ENCODE results near the gene CFAP77.
A peak's percentile ranks its signal among the peaks of the same experiment; 100 is the strongest.
"Not testable (repeated sequence)": the region's sequence is repeated elsewhere in the genome, so short reads cannot be mapped to it uniquely, and the experiment has no call there.

CFAP77 gene

GRCh38 chr9:132409828-132410528 is at the start of gene CFAP77:
TSS of gene CFAP77 (plus strand) at chr9:132410211. CDS start at chr9:132410272, 61 bp downstream.
- DNase-seq (ENCODE audit: low read depth in 2 of 2): no peak

DNA sequence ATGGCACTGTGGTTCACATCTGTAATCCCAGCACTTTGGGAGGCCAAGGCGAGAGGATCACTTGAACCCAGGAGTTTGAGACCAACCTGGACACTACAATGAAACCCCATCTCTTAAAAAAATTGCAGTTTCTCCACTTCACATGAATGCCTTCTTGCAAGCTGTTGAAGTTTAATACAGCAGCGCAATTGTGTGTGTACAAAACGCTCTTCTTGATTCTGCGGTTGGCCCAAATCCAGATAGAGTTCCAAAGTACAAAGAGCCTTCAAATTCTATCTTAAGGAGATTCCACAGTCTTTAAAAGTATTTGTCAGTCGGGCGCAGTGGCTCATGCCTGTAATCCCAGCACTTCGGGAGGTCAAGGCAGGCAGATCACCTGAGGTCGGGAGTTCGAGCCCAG is 45.9 kb upstream of the CFAP77 start:
- DNase-seq (ENCODE audit: low read depth in 2 of 2): no peak

GRCh38 chr9:132365986-132366385 is 44.0 kb upstream of the CFAP77 start:
- no peak for DNase-seq (ENCODE audit: low read depth in 2 of 2)

GRCh38 chr9:132366481-132366880 is 43.5 kb upstream of the CFAP77 start:
- DNase-seq (ENCODE audit: low read depth in 2 of 2): no peak

- DNase-seq (ENCODE audit: low read depth in 2 of 2): no peak
Measured at GRCh38 chr9:132367613-132368313, 42.2 kb upstream of the CFAP77 start.

- DNase-seq (ENCODE audit: low read depth in 2 of 2): no peak
Measured at GRCh38 chr9:132369421-132369820, 40.6 kb upstream of the CFAP77 start.

GRCh38 chr9:132370592-132370991 is 39.4 kb upstream of the CFAP77 start:
- no peak for DNase-seq (ENCODE audit: low read depth in 2 of 2)

- DNase-seq (ENCODE audit: low read depth in 2 of 2): no peak
Measured at GRCh38 chr9:132372177-132373095, 37.6 kb upstream of the CFAP77 start.

DNA sequence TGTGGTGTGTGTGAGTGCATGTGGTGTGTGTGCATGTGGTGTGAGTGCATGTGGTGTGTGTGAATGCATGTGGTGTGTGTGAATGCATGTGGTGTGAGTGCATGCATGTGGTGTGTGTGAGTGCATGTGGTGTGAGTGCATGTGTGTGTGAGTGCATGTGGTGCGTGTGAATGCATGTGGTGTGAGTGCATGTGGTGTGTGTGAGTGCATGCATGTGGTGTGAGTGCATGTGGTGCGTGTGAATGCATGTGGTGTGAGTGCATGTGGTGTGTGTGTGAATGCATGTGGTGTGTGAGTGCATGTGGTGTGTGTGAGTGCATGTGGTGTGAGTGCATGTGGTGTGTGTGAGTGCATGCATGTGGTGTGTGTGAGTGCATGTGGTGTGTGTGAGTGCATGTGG is 32.2 kb upstream of the CFAP77 start:
- not testable (repeated sequence) for DNase-seq (ENCODE audit: low read depth in 2 of 2)

- not testable (repeated sequence) for DNase-seq (ENCODE audit: low read depth in 2 of 2)
Measured at GRCh38 chr9:132378416-132378815, 31.6 kb upstream of the CFAP77 start.

DNA sequence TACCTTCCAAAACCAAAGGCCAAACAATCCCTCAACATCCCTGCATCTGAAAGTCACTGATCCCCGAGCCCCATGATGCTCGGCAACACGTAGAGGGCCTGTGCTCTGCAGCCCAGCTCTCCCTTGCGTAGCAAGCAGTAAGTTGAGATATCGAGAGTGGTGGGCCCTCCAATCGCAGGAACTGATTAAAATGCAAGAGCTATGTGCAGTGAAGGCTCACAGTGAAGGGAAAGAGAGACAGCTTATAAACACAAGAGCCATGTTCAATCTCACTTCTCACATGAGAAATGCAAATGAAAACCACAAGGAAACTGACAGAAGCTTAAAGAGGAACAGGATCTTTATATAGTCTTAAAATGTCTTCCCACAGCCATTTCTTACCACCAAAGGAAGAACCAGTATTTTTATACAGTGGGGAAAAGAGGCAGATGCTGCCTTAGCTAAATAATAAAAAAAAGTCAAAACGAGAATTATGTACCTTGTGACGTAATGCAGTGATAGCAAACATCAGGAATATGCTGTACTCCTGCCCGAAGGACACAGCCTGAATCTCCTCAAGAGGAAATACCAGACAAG is 28.0 kb upstream of the CFAP77 start:
- no peak for DNase-seq (ENCODE audit: low read depth in 2 of 2)

DNA sequence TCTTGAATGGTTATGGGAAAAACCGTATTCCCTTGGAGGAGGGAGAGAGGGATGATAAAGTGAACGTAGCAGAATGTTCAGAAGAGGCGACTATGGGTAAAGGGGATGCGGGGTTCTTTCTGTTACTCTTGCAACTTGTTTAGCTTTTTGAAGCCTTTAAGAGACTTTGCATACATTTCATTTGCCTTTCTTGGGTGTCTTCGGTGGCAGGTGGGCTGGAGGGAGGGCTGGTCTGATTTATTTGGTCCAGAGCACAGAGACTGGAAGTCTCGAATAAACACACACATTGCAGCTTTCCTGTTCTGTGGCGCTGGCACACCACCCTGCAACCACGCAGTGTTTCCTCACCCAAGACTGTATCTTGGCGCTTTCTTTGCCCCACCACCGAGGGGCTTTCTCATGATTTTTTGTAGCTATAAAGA is 26.5 kb upstream of the CFAP77 start:
- no peak for DNase-seq (ENCODE audit: low read depth in 2 of 2)

DNA sequence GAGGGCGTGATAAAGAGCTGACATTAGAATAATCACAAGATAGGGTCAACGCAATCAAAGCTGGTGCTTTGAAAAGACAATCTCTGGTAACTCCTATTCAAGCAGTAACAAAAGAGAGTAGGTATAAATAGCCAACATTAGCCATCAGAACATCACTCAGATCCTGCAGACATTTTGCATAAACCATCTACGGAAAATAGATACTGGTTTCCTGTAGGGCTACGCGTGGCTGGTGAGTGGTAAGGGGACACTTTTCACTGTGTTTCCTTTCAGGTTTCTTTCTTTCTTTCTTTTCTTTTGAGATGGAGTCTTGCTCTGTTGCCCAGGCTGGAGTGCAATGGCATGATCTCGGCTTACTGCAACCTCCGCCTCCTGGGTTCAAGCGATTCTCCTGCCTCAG is 25.6 kb upstream of the CFAP77 start:
- DNase-seq (ENCODE audit: low read depth in 2 of 2): no peak

- no peak for DNase-seq (ENCODE audit: low read depth in 2 of 2)
Measured at GRCh38 chr9:132387133-132387532, 22.9 kb upstream of the CFAP77 start.

GRCh38 chr9:132390966-132391365 is 19.0 kb upstream of the CFAP77 start:
- no peak for DNase-seq (ENCODE audit: low read depth in 2 of 2)

DNA sequence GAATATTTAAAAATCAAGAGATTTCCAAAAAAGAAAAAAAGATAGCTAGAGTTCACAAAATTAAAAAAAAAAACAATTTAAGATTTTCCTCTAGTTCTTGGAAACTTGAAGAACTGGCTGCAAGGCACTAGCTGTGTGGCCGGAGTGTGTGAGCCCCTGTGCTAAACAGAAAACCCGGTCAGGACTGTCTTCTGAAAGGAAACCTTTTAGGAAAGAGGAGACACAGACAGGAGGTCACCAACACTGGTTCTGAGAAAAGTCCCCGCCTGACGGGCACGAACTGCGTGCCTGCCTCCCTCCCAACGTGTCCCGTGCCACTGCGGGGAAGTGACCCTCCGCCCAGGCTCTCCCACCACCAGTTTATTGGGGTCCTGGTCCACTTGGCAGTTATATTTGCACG is 18.6 kb upstream of the CFAP77 start:
- no peak for DNase-seq (ENCODE audit: low read depth in 2 of 2)

DNA sequence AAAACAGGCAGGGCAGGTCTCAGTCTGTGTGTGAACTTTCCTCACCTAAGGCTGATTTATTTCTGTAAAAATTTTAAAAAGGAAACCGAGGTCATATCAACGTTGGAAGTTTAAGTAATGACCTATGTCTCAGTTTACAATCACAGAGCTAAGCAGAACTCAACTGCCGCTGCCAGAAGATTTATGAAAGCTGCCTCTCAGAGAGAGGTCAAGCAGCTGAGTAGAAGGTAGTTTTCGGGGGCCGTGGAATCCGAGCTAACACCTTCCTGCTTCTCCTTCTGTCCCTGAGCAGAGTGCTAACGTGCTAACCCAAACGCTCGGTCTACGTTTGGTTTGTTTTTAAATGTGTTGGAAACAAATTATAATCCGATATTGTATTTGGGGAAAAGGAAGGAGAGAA is 14.5 kb upstream of the CFAP77 start:
- DNase-seq (ENCODE audit: low read depth in 2 of 2): no peak

DNA sequence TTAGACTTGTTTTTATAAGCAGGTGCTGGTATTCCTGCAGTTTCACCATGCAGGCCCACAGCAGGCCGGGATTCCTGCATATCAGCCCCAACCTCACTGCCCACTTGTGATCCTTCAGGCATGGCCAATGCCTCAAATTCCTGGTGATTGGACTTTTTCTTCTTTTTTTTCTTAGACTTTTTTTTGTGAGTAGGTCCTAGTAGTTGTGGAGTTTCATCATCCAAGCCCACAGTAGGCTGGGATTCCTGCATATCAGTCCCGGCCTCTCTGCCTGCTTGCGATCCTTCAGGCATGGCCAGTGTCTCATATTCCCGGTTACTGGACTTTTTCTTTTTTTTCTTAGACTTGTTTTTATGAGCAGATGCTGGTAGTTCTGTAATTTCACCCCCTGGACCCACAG is 8.2 kb upstream of the CFAP77 start:
- DNase-seq (ENCODE audit: low read depth in 2 of 2): no peak

- DNase-seq (ENCODE audit: low read depth in 2 of 2): peak in 1 of 2 donors; percentile 7
Measured at GRCh38 chr9:132404228-132404881, 5.7 kb upstream of the CFAP77 start.

- peak; percentile 86 to 88 for DNase-seq (ENCODE audit: low read depth in 2 of 2)
Measured at GRCh38 chr9:132406554-132407122, 3.4 kb upstream of the CFAP77 start, which contains the start of gene TTF1. TSS of gene TTF1 (minus strand) at chr9:132406840. CDS start at chr9:132402821, 4,019 bp downstream.

- no peak for DNase-seq (ENCODE audit: low read depth in 2 of 2)
Measured at GRCh38 chr9:132407196-132407595, 2.8 kb upstream of the CFAP77 start.
